HG02852 (cell line): ENCODE data around the gene PPIF.

ENCODE experiments used
- ATAC-seq: cut with Tn5 transposase; IDR thresholded peaks from one replicate; pipeline ENCODE4 v1.9.1; 2021; ENCODE audit warnings: mild to moderate bottlenecking, moderate library complexity; ENCODE audit not compliant: unreplicated experiment

PPIF gene

GRCh38 chr10:79346388-79347225 lies 662 bp upstream of the PPIF start:
- no peak for ATAC-seq

DNA sequence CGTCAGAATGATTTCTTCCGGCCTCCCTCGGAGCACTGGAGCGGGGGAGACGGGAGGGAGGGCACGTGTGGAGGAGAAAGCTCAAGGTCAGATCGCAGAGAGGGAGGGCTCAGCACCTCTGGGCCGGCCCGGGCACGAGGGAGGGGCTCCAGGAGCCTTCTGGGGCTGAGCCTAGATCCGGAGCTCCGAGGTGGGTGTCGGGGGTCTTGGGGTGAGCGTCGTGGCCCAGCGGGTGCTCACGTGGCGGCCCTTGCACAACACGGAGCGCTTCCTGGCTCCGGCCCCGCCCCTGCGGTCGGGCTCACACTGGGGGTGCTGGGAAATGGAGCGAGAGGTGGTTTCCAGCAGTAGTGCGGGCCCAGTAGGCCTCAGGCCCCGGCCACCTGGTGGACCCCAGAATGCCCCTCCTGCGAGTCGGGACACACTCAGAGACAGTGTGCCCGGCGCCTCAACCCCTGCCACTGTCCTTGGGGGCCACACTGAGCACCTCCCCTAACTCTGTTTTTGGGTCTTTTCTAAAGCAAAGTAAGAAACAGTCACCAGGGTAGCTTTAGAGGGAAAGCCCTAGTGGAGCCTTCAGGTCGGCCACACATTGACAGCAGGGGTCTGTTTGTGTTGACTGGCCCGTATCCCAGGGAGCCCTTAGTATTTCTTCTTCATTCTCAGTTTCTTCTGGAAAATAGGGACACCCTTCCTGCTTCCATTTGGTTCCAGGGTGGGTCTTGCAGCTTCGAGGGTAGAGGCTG lies 798 bp downstream of the PPIF start:
- peak; percentile 81 for ATAC-seq

GRCh38 chr10:79348640-79348988 lies 1.3 kb downstream of the PPIF start:
- ATAC-seq: no peak

GRCh38 chr10:79349072-79349491 lies 1.8 kb downstream of the PPIF start:
- no peak for ATAC-seq

DNA sequence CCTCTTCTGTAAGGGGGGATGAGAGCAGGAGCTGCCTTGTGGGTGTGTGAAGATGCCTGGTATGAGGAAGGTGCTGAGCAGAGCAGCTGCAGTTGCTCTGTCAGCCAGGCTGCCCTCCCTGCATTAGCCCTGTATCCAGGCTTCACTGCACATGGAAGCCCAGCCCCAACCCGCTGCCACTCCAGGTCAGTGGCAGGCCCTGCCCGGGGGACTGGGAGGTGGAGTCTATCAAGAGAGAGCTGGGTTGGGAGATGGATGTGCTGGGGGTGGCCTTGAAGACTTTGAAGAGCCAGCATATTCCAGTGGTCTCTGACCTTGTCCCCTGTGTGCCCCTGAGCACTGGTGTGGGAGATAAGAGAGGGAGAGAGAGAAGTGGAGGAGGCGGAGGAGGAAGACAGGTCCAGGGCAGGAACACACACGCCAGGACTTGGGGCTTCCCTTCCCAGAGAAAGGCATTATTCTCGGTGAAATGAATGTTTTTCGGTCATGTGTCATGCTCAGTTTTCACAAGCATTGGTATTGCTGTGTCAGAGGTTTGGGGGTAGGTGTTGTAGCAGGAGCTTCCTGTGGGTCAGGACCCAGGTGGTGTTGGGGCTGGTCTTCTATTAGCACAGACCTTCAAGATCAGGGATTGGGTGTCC lies 2.6 kb downstream of the PPIF start:
- ATAC-seq: no peak

DNA sequence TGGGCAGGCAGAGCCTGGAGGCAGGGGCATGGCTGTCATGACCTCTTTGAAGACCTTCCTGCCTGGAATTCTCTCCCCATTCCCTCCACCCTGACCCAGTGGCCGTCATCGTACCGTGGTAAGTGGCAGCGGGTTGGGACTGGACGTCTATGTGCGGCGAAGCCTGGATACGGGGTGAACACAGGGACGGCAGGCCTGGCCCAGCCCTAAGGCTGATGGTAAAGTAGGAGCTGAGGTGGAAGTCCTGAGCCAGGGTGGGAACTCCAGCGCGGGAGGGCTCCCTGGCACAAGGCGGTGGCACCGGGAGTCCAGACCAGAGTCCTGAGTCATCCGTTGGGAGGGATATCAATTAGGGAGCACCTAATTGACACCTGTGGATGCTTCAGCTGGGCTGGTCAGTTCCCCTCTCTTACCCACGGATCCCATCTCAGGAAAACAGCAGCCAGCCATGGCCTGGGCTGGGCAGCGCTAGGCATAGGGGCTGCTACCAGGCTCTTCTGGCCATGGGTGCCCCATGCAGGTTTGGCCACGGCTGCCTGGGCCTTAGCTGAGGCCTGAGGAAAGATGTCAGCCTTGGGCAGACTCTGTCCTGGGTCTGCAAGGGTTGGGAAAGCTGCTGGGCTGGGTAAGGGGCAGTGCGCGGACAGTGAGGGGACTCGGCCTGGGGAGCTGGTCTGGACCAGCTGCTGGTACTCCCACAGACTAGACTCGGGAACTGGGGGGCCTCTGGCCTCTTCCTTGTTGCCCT lies 3.3 kb downstream of the PPIF start:
- no peak for ATAC-seq

DNA sequence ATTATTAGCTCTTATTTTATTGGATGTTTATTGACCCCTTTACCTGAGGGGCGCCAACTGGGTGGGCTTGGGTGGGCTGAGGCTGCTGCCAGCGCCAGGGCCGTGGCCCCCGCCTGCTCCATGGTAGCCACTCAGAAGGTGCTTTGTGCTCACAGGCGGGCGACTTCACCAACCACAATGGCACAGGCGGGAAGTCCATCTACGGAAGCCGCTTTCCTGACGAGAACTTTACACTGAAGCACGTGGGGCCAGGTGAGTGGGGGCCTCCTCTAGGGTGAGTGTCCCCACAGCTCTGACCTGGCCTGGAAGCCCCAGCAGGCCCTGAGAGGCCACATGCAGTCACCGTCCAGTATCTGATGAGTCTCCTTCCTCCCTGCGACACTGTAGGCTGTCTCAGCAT lies 4.1 kb downstream of the PPIF start:
- ATAC-seq: no peak

DNA sequence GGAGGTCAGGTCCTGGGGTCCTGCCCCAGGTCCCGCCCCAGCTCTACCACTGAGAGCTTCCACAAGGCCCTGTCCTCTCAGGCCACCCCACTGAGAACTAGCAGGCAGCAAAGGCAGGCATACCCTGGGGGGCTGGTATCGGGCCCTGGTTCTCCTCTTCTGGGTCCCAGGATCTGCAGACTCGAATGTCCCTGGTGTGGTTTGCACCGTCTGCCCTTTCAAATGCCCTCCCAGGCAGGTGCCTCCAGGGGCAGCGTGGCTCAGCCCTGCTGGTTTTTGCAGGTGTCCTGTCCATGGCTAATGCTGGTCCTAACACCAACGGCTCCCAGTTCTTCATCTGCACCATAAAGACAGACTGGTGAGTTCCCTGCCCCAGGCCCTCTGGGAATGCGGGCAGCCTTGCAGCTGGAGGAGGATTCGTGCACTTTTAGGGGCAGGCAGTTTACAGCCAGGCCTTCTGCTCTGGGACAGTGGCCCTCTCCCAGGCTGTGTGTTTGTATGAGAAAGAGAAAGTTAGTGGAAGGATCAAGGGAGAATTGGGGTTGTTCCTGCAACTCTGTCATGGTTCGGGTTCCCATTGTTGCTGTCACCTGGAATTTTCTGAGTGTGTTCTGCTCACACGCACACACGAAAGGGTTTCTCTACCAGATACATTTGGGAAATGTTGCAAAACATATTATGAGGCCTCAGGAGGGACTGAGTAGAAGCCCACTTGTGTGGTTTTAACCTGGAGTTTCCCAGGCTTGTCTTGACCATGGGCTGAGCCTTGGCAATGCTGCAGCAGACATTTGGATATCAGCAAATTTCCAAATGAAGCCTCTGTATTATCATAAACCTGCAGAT lies 5.0 kb downstream of the PPIF start:
- ATAC-seq: no peak

GRCh38 chr10:79353000-79353406 lies 5.7 kb downstream of the PPIF start:
- ATAC-seq: no peak

GRCh38 chr10:79353726-79354125 lies 6.5 kb downstream of the PPIF start:
- no peak for ATAC-seq

DNA sequence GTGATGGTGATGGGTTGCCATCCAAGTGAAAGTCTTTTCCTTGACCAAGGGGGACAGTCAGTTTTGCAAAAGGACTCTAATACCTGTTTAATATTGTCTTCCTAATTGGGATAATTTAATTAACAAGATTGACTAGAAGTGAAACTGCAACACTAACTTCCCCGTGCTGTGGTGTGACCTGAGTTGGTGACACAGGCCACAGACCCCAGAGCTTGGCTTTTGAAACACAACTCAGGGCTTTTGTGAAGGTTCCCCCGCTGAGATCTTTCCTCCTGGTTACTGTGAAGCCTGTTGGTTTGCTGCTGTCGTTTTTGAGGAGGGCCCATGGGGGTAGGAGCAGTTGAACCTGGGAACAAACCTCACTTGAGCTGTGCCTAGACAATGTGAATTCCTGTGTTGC lies 6.9 kb downstream of the PPIF start:
- no peak for ATAC-seq

GRCh38 chr10:79354615-79355014 lies 7.3 kb downstream of the PPIF start:
- ATAC-seq: no peak

DNA sequence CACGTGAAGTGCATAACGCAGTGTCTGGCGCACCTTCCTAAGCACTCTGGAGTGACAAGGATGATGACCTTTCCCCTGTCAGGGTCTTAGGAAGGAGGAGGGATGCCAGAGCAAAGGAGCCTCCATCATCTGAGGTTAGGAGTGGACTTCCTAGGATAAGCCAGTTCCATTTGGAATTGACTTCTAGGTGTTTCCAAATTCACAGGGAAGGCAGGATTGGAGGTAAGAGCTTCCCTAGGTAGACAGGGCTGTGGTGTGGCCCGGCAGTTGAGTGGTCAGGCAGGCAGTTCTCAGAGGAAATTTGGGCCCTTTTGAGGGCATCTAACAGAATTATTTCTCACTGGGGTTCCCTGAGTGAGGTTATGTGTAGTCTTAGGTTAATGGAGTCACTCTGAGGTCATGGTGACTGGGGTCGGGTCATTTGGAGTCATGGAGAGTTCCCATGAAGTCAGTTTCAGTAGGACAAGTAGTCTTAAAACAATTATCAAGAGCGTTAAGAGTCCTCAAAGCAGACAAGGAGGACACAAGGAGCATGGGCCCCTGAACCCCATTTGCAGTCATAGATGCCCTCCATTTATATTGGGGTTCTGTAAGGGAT lies 8.2 kb downstream of the PPIF start:
- ATAC-seq: no peak

DNA sequence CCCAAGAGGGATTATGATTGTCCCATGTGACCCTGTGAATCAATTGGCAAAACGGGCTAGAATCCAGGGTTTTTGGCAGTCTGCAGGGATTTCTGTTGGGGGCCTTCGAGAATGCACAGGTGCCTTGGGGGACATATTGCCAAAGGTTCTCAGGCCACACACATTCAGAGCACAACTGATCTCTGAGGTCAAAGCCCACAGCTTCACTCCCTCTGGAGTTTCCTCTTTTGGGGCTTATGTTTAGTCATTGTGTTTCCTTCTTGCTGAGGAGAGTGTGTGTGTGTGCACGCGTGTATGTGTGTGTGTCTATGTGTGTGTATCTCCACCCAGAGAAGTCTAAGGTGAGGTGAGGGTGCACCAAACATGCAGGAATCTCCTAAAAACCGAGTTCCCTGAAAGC lies 8.8 kb downstream of the PPIF start:
- ATAC-seq: no peak

GRCh38 chr10:79357180-79357579 lies 9.9 kb downstream of the PPIF start:
- ATAC-seq: no peak

DNA sequence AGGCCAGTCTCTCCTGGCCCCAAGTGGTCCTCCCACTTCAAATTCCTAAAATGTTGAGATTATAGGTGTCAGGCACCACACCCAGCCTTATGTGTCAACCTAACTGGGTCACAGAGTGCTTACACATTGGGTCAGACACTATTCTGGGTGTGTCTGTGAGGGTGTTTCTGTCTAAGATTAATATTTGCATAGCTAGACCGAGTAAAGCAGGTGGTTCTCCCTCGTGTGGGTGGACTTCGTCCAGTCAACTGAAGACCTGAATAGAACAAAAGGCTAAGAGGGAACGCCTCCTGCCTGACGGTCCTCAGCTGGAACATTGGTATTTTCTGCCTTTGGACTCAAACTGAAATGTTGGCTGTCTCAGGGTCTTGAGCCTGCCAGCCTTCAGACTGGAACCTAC lies 11.5 kb downstream of the PPIF start:
- peak; percentile 65 for ATAC-seq

- ATAC-seq: no peak
Measured at GRCh38 chr10:79359816-79360498, 12.7 kb downstream of the PPIF start.

- ATAC-seq: no peak
Measured at GRCh38 chr10:79360499-79361342, 13.5 kb downstream of the PPIF start.
